NCI-H524 treated with DMSO at 0.1 percent for 48 hours (cell line): Measurements from ENCODE around the gene ITM2B.
"Not testable (repeated sequence)": the region's sequence is repeated elsewhere in the genome, so short reads cannot be mapped to it uniquely, and the experiment has no call there.

ENCODE experiments used
- DNase-seq: peaks from one replicate; lab custom pipeline; 2025; lab: John Stamatoyannopoulos, UW

The ITM2B gene

GRCh38 chr13:48230541-48230940 is 2.5 kb upstream of the ITM2B start:
- no peak for DNase-seq

DNA sequence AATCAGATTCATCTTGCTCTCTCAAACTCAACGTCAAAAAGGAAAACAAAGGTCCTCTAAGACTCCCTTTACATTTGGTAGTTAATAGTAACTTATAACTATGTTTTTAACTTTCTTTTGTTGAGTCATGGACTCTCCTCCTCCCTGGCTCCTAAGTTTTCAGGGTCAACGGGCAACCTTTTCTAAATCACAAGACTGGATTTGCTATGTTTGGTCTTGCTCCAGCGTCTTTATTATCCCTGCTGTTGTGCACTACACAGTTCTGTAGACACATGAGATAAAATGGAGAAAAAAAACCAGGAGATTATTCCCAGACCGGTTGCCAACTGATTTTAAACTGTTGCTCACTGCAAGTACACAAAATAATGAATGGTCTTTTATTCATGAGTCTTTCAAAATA is 1.9 kb upstream of the ITM2B start:
- no peak for DNase-seq

DNA sequence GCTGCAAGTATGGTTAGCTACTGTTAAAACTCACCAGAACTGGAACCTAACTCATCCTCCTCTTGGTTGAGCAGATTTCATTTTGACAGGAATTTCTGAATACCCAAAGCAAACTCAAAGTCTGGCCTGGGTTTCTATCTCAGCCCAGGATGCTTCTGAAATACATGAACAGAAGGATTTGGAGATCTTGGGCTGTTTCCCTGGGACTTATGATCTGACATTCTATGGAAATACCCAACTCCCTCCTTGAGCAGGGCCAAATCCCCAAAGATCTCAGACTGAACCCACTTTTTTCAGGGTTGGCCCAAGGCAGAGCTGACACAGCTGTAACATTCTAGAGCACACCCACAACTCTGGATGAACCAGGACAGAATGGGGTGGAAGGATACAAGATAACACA is 1.1 kb upstream of the ITM2B start:
- no peak for DNase-seq

GRCh38 chr13:48232420-48233045 is 473 bp upstream of the ITM2B start:
- DNase-seq: no peak

- no peak for DNase-seq
These were observed 983 bp downstream of the ITM2B start for GRCh38 chr13:48233889-48234488.

DNA sequence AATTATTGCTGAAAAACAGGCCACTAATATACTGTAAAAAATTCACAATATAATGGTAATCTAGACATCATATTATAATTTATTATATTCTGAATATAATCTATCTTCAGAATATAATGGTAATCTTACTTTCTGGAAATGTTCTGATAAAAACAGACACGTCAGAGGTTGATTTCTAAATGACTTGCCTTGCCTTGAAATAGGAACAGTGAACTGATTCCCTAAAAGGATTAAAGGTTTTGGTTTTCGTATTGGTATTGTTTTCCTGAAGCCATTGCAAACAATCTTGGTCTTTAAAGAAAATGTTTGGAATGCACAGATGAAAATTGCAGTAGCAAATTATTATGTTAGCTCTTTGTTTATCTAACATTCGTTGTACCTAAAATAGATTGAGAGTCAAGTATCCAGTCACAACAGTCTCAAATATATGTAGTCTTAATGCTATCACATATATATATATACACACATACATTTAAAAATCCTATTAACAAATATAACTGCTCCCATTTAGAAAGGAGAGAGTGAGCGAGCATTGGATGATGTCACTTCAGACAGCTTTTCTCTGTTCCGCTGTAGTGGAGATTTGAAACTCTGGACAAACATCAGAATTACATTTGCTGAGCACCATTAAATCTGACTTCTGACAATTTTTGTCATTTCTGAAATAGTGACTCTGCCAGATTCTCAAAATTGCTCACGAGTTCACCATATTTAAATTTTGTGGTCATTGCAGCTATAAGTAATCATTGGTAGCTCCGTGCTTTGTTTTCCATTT is 1.7 kb downstream of the ITM2B start:
- DNase-seq: no peak

GRCh38 chr13:48235341-48236135 is 2.5 kb downstream of the ITM2B start:
- no peak for DNase-seq

DNA sequence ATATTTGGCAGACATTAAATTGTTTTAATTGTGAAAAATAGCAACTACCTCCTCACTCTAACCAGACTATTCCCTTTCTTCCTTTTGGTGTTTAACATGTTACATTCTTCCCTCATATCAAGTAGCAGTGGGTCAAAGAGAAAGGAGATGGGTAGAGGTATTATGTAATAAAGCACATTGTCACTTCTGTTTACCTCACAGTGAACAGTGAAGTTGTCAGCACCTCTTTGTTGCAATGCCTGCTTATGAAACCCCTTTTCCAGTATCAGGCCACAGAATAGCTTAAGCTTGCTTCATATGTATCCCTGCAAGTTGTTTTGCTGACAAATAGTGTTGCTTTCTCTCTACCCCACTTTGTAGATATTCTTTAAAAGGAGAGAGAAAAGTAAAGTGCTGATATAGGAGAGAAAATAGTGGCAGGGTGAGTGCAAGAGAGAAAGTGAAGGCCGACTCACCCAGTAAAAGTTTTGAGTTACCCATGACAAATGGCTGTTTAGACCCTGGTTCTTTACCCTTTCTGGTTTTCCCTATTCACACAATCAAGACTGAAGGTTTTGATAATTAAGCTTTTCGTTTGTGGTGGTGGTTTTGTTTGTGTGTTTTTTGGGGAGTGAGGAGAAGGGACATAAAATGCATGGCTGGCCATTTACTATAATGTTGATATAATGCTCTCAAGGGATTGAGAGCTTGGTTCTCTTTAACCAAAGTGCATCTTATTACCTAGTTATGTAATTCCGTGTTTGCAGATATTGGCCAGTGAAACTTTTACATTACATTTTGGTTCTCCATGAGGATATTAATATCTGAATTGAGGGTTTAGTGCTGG is 3.7 kb downstream of the ITM2B start:
- no peak for DNase-seq

- not testable (repeated sequence) for DNase-seq
These were observed 6.4 kb downstream of the ITM2B start for GRCh38 chr13:48239369-48239768.

GRCh38 chr13:48241651-48242050 is 8.6 kb downstream of the ITM2B start:
- DNase-seq: no peak

GRCh38 chr13:48242677-48243076 is 9.7 kb downstream of the ITM2B start:
- no peak for DNase-seq

- DNase-seq: no peak
These were observed 11.2 kb downstream of the ITM2B start for GRCh38 chr13:48244159-48244558.

DNA sequence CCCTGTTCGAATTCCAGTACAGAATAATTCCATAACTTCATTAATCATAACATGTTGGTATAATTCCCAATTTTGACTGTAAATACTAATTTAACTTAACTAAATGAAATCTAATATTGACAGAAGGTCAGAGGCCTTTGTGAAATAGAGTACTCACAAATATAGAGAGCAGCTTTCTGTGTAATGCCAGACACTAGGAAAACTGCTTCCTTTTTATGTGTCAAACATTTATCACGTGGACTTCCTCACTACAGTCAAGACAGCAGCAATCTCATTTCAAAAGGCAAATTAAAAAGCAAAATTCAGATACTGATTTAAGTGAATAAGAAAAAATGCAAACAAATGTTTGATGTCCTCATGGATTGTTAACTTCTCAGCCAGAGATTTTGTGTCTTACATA is 13.1 kb downstream of the ITM2B start:
- no peak for DNase-seq

DNA sequence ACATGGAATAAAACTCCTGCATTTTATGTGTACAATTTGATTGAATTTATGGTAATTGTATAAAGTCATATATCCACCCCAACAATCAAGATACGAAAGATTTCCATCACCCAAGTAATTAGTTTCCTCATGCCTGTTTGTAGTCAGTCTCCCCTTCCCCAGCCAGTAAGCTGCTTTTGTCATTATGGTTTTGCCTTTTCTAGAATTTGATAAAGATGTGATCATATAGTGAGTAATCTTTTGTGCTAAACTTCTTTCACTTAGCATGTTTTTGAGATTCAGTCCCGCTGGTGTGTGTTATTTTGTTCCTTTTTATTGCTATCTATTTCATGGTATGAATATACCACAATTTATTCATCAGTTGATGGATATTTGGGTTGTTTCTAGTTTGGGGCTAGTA is 16.0 kb downstream of the ITM2B start:
- no peak for DNase-seq

DNA sequence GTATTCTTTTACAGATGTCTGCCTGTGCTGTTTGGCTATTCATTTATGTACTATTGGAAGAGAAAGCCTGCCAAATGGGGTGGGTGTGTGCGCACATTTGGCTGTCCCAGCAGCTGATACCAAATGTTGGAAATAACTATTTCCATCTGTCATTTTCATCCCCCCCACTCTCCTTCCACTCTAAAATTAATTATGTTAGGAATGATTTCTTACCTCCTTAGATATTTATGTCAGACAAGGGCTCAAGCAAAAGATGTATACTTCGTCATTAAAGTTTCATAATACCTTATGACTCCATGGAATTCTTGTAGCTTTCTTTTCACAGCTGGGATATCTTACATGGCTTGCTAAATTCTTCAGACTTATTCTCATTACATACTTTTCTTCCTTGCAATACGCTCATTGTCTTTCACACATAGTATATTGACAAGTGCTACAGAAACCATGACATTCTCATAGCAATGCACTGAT is 18.6 kb downstream of the ITM2B start:
- DNase-seq: no peak

GRCh38 chr13:48252176-48252575 is 19.2 kb downstream of the ITM2B start:
- no peak for DNase-seq

- DNase-seq: no peak
These were observed 20.8 kb downstream of the ITM2B start for GRCh38 chr13:48253849-48254248.

- DNase-seq: no peak
These were observed 22.1 kb downstream of the ITM2B start for GRCh38 chr13:48255090-48255489.

DNA sequence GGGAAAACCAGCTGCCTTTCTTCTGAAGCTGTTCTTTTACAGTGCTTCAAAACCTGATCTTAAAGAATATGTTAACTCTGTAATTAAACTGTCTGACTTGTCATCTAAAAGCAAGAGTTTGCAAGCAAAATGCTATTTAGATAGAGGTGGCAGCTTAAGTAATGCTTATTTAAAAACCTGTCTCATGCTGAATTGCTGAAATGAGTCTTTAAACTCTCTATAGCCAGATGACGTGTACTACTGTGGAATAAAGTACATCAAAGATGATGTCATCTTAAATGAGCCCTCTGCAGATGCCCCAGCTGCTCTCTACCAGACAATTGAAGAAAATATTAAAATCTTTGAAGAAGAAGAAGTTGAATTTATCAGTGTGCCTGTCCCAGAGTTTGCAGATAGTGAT is 22.9 kb downstream of the ITM2B start:
- DNase-seq: no peak

DNA sequence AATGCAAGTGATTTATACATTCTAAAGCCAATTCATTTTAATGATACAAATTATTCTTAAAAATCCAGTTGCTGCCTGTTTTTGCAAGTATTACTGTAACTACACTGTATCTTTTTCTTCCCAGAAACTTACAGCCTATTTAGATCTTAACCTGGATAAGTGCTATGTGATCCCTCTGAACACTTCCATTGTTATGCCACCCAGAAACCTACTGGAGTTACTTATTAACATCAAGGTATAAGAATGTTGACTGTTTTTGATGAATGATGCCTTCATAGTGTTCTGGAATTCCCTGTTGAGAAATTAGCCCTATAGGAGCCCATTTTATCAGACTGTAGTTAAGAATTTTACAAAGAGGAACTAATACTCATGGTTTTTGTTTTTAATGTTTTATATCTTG is 25.0 kb downstream of the ITM2B start:
- no peak for DNase-seq

GRCh38 chr13:48258430-48258829 is 25.4 kb downstream of the ITM2B start:
- no peak for DNase-seq

DNA sequence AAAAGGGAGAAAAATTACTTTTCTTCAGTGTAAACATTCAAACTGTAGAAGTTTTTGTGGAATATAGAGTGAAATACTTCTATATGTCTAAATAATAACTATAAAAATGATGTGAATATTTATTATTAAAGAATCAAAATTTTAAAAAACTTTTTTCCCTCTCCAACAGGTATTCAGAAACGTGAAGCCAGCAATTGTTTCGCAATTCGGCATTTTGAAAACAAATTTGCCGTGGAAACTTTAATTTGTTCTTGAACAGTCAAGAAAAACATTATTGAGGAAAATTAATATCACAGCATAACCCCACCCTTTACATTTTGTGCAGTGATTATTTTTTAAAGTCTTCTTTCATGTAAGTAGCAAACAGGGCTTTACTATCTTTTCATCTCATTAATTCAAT is 28.0 kb downstream of the ITM2B start:
- DNase-seq: no peak
